NB4 (cell line): ENCODE data around the gene MLYCD.

Experiments used
- DNase-seq: peaks from one replicate; pipeline ENCODE4 v3.0.0; 2010; ENCODE audit warnings: low read depth
- H3K4me3 ChIP-seq: one replicate; pipeline ENCODE4 v1.5.1; 2011; ENCODE audit warnings: mild to moderate bottlenecking, low read depth, low read length, moderate library complexity
- CTCF ChIP-seq: IDR thresholded peaks from one replicate; pipeline ENCODE4 v1.5.1; 2012; ENCODE audit warnings: low read depth, low read length
- MAX ChIP-seq: IDR thresholded peaks from 2 replicates; pipeline ENCODE4 v1.6.1; 2011; ENCODE audit warnings: low read depth, low read length
- MYC ChIP-seq: IDR thresholded peaks from 2 replicates; pipeline ENCODE4 v1.6.1; 2011; ENCODE audit warnings: low read depth, low read length
- POLR2A ChIP-seq: IDR thresholded peaks from 2 replicates; pipeline ENCODE4 v1.6.1; 2011; ENCODE audit warnings: mild to moderate bottlenecking; ENCODE audit not compliant: insufficient read length; ENCODE audit errors: extremely low read depth

Gene MLYCD

GRCh38 chr16:83854420-83854819, 44.5 kb upstream of the MLYCD start:
- DNase-seq = no peak
- TF ChIP-seq MAX = no peak
- no peak for TF ChIP-seq POLR2A
- no peak for TF ChIP-seq MYC
- no peak overlapping the region for H3K4me3 ChIP-seq

- no peak overlapping the region for H3K4me3 ChIP-seq
- no peak for DNase-seq
- no peak for TF ChIP-seq MAX
These were observed 42.1 kb upstream of the MLYCD start for GRCh38 chr16:83856792-83857191.

GRCh38 chr16:83859265-83859664, 39.6 kb upstream of the MLYCD start:
- TF ChIP-seq MYC = no peak
- no peak for TF ChIP-seq CTCF
- TF ChIP-seq MAX = no peak
- TF ChIP-seq POLR2A = no peak
- no peak overlapping the region for H3K4me3 ChIP-seq
- DNase-seq = no peak

- no peak for DNase-seq
These were observed 36.3 kb upstream of the MLYCD start for GRCh38 chr16:83862661-83863060.

GRCh38 chr16:83863682-83864081, 35.2 kb upstream of the MLYCD start:
- TF ChIP-seq CTCF (no peak), MAX (no peak), POLR2A (no peak), MYC (no peak)
- no peak overlapping the region for H3K4me3 ChIP-seq
- no peak for DNase-seq

More at GRCh38 chr16:83862661-83863060, 36.3 kb upstream of the MLYCD start:
- TF ChIP-seq POLR2A (no peak), CTCF (no peak), MYC (no peak), MAX (no peak)
- H3K4me3 ChIP-seq = no peak overlapping the region

GRCh38 chr16:83870830-83871229, 28.1 kb upstream of the MLYCD start:
- H3K4me3 ChIP-seq = no peak overlapping the region
- DNase-seq = no peak
- no peak for TF ChIP-seq MAX
- no peak for TF ChIP-seq MYC
- no peak for TF ChIP-seq CTCF
- no peak for TF ChIP-seq POLR2A

GRCh38 chr16:83878838-83879237, 20.1 kb upstream of the MLYCD start:
- H3K4me3 ChIP-seq = no peak overlapping the region
- TF ChIP-seq CTCF = peak; percentile 33
- no peak for TF ChIP-seq MYC
- DNase-seq = peak; percentile 48
